ENCODE measurements around the gene SLC36A3. TPM values are rescaled to one million over a fixed set of nuclear protein-coding genes. Genes with fewer than 3 reads are reported as not detected.
"Not testable (repeated sequence)": the region's sequence is repeated elsewhere in the genome, so short reads cannot be mapped to it uniquely, and the experiment has no call there.

The SLC36A3 gene
- polyA plus RNA-seq, 1 donor: not detected

- H3K4me3 ChIP-seq (ENCODE audit: low read length); H3K27ac ChIP-seq (ENCODE audit: low read length); H3K9me3 ChIP-seq (ENCODE audit: control insufficient read depth, low read depth, low read length); DNase-seq; H3K4me1 ChIP-seq (ENCODE audit: control insufficient read depth, insufficient read depth, low read length); H3K36me3 ChIP-seq (ENCODE audit: control insufficient read depth, insufficient read depth, low read length); H3K27me3 ChIP-seq (ENCODE audit: control insufficient read depth, insufficient read depth, low read length): not testable (repeated sequence)
- WGBS (ENCODE audit: insufficient coverage, low lambda C conversion rate): no CpG with 5 or more reads among the region's 15 CpGs
These were observed 6.3 kb upstream of the SLC36A3 start for GRCh38 chr5:151309821-151310220.

GRCh38 chr5:151309266-151309665, 5.7 kb upstream of the SLC36A3 start:
- DNase-seq; H3K27ac ChIP-seq (ENCODE audit: low read length); H3K36me3 ChIP-seq (ENCODE audit: control insufficient read depth, insufficient read depth, low read length); H3K4me3 ChIP-seq (ENCODE audit: low read length); H3K4me1 ChIP-seq (ENCODE audit: control insufficient read depth, insufficient read depth, low read length); H3K9me3 ChIP-seq (ENCODE audit: control insufficient read depth, low read depth, low read length); H3K27me3 ChIP-seq (ENCODE audit: control insufficient read depth, insufficient read depth, low read length): not testable (repeated sequence)
- WGBS (ENCODE audit: insufficient coverage, low lambda C conversion rate): no CpG with 5 or more reads among the region's 27 CpGs

- WGBS (ENCODE audit: insufficient coverage, low lambda C conversion rate): no CpG with 5 or more reads among the region's 6 CpGs
These were observed 5.3 kb downstream of the SLC36A3 start for GRCh38 chr5:151298063-151298855.

DNA sequence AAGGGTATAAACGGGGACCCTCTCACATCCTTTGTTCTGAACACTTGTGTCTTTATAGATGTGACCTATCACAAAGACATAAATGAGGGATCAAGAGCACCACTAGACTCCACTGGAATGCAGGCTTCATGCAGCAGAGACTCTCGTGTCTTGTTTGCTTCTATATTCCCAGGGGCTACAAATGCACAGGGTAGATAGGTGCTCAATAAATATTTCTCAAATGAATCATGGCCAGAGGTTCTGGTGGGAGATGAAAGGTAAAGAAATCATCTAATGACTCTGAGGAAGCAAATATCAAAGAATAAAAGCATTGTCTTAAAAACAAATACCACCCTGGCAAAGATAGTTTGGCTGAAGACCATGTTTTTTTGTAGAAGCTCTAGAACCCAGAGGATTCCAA, 6.6 kb downstream of the SLC36A3 start:
- Histone ChIP-seq H3K36me3 (ENCODE audit: control insufficient read depth, insufficient read depth, low read length) (no peaks in the 10 kb centered on the region), H3K4me1 (ENCODE audit: control insufficient read depth, insufficient read depth, low read length) (no peaks in the 10 kb centered on the region), H3K27me3 (ENCODE audit: control insufficient read depth, insufficient read depth, low read length) (peaks cover 14% of the 10 kb centered on the region), H3K4me3 (ENCODE audit: low read length) (no peak overlapping the region), H3K27ac (ENCODE audit: low read length) (no peak overlapping the region), H3K9me3 (ENCODE audit: control insufficient read depth, low read depth, low read length) (no peaks in the 10 kb centered on the region)
- no CpG with 5 or more reads among the region's 2 CpGs for WGBS (ENCODE audit: insufficient coverage, low lambda C conversion rate)
- DNase-seq: no peak

More at GRCh38 chr5:151298063-151298855, 5.3 kb downstream of the SLC36A3 start:
- Histone ChIP-seq H3K36me3 (ENCODE audit: control insufficient read depth, insufficient read depth, low read length) (no peaks in the 10 kb centered on the region), H3K27me3 (ENCODE audit: control insufficient read depth, insufficient read depth, low read length) (peaks cover 14% of the 10 kb centered on the region), H3K27ac (ENCODE audit: low read length) (no peak overlapping the region), H3K4me3 (ENCODE audit: low read length) (no peak overlapping the region), H3K9me3 (ENCODE audit: control insufficient read depth, low read depth, low read length) (no peaks in the 10 kb centered on the region), H3K4me1 (ENCODE audit: control insufficient read depth, insufficient read depth, low read length) (no peaks in the 10 kb centered on the region)
- DNase-seq: peak in 1 of 2 donors; percentile 43

DNA sequence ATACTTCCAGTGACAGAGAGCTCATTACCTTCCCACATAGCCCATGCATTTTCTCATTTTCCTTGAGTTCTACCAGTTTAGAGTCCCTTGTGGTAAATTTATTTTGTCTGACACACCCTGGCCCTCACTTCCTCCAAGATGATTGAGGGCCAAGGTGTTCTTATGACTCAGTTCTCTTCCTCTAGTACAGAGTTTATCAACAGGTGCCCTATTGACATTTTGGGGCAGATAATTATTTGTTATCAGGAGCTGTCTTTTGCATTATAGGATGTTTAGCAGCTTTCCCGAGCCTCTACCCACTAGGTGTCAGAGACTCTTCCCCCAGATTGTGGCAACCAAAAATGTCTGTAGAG, 7.1 kb downstream of the SLC36A3 start:
- H3K4me3 ChIP-seq (ENCODE audit: low read length): no peak overlapping the region
- peaks cover 12% of the 10 kb centered on the region for H3K27me3 ChIP-seq (ENCODE audit: control insufficient read depth, insufficient read depth, low read length)
- H3K4me1 ChIP-seq (ENCODE audit: control insufficient read depth, insufficient read depth, low read length): no peaks in the 10 kb centered on the region
- no peaks in the 10 kb centered on the region for H3K36me3 ChIP-seq (ENCODE audit: control insufficient read depth, insufficient read depth, low read length)
- no CpG with 5 or more reads among the region's 1 CpG for WGBS (ENCODE audit: insufficient coverage, low lambda C conversion rate)
- no peaks in the 10 kb centered on the region for H3K9me3 ChIP-seq (ENCODE audit: control insufficient read depth, low read depth, low read length)
- no peak for DNase-seq
- no peak overlapping the region for H3K27ac ChIP-seq (ENCODE audit: low read length)

GRCh38 chr5:151295791-151296477, 7.6 kb downstream of the SLC36A3 start:
- WGBS (ENCODE audit: insufficient coverage, low lambda C conversion rate): no CpG with 5 or more reads among the region's 7 CpGs
- Histone ChIP-seq H3K27ac (ENCODE audit: low read length) (no peak overlapping the region), H3K9me3 (ENCODE audit: control insufficient read depth, low read depth, low read length) (no peaks in the 10 kb centered on the region), H3K36me3 (ENCODE audit: control insufficient read depth, insufficient read depth, low read length) (no peaks in the 10 kb centered on the region), H3K4me3 (ENCODE audit: low read length) (no peak overlapping the region), H3K4me1 (ENCODE audit: control insufficient read depth, insufficient read depth, low read length) (no peaks in the 10 kb centered on the region), H3K27me3 (ENCODE audit: control insufficient read depth, insufficient read depth, low read length) (peaks cover 7% of the 10 kb centered on the region)
- no peak for DNase-seq

GRCh38 chr5:151295138-151295537, 8.4 kb downstream of the SLC36A3 start:
- Histone ChIP-seq H3K27ac (ENCODE audit: low read length) (no peak overlapping the region), H3K36me3 (ENCODE audit: control insufficient read depth, insufficient read depth, low read length) (no peaks in the 10 kb centered on the region), H3K9me3 (ENCODE audit: control insufficient read depth, low read depth, low read length) (no peaks in the 10 kb centered on the region), H3K27me3 (ENCODE audit: control insufficient read depth, insufficient read depth, low read length) (peaks cover 7% of the 10 kb centered on the region), H3K4me3 (ENCODE audit: low read length) (no peak overlapping the region), H3K4me1 (ENCODE audit: control insufficient read depth, insufficient read depth, low read length) (no peaks in the 10 kb centered on the region)
- DNase-seq: no peak
- WGBS (ENCODE audit: insufficient coverage, low lambda C conversion rate): 80% methylated on average over 2 of the region's 5 CpGs

- no peak for DNase-seq
- H3K4me1 ChIP-seq (ENCODE audit: control insufficient read depth, insufficient read depth, low read length): no peaks in the 10 kb centered on the region
- H3K27ac ChIP-seq (ENCODE audit: low read length): no peak overlapping the region
- 85% methylated on average over 2 of the region's 4 CpGs for WGBS (ENCODE audit: insufficient coverage, low lambda C conversion rate)
- H3K36me3 ChIP-seq (ENCODE audit: control insufficient read depth, insufficient read depth, low read length): no peaks in the 10 kb centered on the region
- no peaks in the 10 kb centered on the region for H3K9me3 ChIP-seq (ENCODE audit: control insufficient read depth, low read depth, low read length)
- peaks cover 2% of the 10 kb centered on the region for H3K27me3 ChIP-seq (ENCODE audit: control insufficient read depth, insufficient read depth, low read length)
- no peak overlapping the region for H3K4me3 ChIP-seq (ENCODE audit: low read length)
These were observed 9.9 kb downstream of the SLC36A3 start for GRCh38 chr5:151293624-151294023.

GRCh38 chr5:151288180-151288579, 15.4 kb downstream of the SLC36A3 start:
- peak; percentile 14 to 57 for DNase-seq
- no peak overlapping the region for H3K4me3 ChIP-seq (ENCODE audit: low read length)
- no peak overlapping the region for H3K27ac ChIP-seq (ENCODE audit: low read length)
- WGBS (ENCODE audit: insufficient coverage, low lambda C conversion rate): no CpG with 5 or more reads among the region's 2 CpGs
- no peaks in the 10 kb centered on the region for H3K36me3 ChIP-seq (ENCODE audit: control insufficient read depth, insufficient read depth, low read length)
- H3K4me1 ChIP-seq (ENCODE audit: control insufficient read depth, insufficient read depth, low read length): no peaks in the 10 kb centered on the region
- no peaks in the 10 kb centered on the region for H3K9me3 ChIP-seq (ENCODE audit: control insufficient read depth, low read depth, low read length)
- H3K27me3 ChIP-seq (ENCODE audit: control insufficient read depth, insufficient read depth, low read length): no peaks in the 10 kb centered on the region

DNA sequence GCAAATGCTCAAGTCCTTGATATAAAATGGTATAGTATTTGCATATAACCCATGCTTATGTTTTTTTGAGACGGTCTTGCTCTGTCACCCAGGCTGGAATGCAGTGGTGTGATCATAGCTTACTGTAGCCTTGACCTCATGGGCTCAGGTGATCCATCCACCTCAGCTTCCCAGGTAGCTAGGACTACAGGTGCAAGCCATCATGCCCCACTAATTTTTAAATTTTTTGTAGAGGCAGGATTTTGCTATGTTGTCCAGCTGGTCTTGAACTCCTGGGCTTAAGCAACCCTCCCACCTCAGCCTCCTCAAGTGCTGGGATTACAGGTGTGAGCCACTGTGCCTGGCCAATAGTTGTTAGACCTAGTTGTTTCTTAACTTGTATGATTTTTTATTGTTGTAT, 17.3 kb downstream of the SLC36A3 start:
- H3K36me3 ChIP-seq (ENCODE audit: control insufficient read depth, insufficient read depth, low read length): no peaks in the 10 kb centered on the region
- WGBS (ENCODE audit: insufficient coverage, low lambda C conversion rate): no CpG with 5 or more reads among the region's 1 CpG
- no peak for DNase-seq
- H3K4me3 ChIP-seq (ENCODE audit: low read length): no peak overlapping the region
- no peaks in the 10 kb centered on the region for H3K27me3 ChIP-seq (ENCODE audit: control insufficient read depth, insufficient read depth, low read length)
- no peaks in the 10 kb centered on the region for H3K4me1 ChIP-seq (ENCODE audit: control insufficient read depth, insufficient read depth, low read length)
- no peaks in the 10 kb centered on the region for H3K9me3 ChIP-seq (ENCODE audit: control insufficient read depth, low read depth, low read length)
- H3K27ac ChIP-seq (ENCODE audit: low read length): no peak overlapping the region
